GM19240 (cell line): ENCODE measurements around the gene MAGEC3.

ENCODE experiments used
- DNase-seq: peaks from one replicate; pipeline ENCODE4 v3.0.0; 2011; ENCODE audit warnings: low spot score; ENCODE audit not compliant: insufficient read length

MAGEC3 gene

DNA sequence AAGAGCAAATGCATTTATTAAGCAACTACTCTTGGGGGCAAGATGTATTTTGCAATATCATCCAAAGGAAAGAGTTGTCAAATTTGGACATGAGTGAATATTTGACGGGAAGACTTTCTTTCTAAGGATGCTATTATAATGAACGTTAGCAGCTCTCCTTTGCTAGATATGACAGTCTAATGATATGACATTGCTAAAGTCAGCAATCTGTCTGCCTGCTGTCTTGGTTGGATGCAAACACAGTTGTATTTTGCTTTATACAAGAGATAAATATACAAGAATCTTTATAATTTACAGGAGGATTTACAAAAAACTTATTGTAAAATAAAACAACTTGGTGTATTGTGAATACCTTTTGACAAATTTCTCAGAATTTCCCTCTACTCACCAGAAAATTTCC, 103.1 kb downstream of the MAGEC3 start:
- DNase-seq = no peak

DNA sequence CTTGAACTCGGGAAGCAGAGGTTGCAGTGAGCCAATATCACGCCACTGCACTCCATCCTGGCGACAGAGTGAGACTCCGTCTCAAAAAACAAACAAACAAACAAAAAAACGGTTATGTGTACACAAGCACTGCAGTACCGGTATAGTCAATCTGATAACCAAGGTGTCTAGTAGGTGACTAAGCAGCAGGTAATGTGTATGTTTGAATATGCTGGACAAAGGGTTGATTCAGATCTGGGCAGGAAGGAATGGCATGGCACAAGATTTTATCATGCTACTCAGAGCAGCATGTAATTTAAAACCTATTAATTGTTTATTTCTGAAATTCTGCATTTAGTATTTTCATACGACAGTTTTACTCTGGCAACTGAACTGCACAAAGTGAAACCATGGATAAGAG, 107.3 kb downstream of the MAGEC3 start:
- DNase-seq = no peak

- no peak for DNase-seq
Measured at GRCh38 chrX:141947350-141947749, 109.2 kb downstream of the MAGEC3 start.
